Hindlimb muscle (tissue), 1 donor: Measurements from ENCODE around the gene MIER2. TPM values are rescaled to one million over a fixed set of nuclear protein-coding genes. Genes with fewer than 3 reads are reported as not detected.
"Not testable (repeated sequence)": the region's sequence is repeated elsewhere in the genome, so short reads cannot be mapped to it uniquely, and the experiment has no call there.

Experiments used
- DNase-seq: peaks from one replicate; pipeline ENCODE4 v3.0.0-alpha.2; 2013
- polyA plus RNA-seq: library from polyadenylated mRNA; unstranded; fragments of 120-200 nt; gene quantifications from one replicate; pipeline ENCODE4 v1.2.1, GENCODE V29; 2013; ENCODE audit not compliant: insufficient read length

Gene MIER2, protein sequence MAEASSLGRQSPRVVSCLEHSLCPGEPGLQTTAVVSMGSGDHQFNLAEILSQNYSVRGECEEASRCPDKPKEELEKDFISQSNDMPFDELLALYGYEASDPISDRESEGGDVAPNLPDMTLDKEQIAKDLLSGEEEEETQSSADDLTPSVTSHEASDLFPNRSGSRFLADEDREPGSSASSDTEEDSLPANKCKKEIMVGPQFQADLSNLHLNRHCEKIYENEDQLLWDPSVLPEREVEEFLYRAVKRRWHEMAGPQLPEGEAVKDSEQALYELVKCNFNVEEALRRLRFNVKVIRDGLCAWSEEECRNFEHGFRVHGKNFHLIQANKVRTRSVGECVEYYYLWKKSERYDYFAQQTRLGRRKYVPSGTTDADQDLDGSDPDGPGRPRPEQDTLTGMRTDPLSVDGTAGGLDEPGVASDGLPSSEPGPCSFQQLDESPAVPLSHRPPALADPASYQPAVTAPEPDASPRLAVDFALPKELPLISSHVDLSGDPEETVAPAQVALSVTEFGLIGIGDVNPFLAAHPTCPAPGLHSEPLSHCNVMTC
- 34.9 TPM for polyA plus RNA-seq

- DNase-seq: peak; percentile 82
Measured at GRCh38 chr19:344625-345319, at the start of gene MIER2. Gene MIER2 (minus strand): TSS chr19:344796. CDS start chr19:344782, 14 bp downstream.

DNA sequence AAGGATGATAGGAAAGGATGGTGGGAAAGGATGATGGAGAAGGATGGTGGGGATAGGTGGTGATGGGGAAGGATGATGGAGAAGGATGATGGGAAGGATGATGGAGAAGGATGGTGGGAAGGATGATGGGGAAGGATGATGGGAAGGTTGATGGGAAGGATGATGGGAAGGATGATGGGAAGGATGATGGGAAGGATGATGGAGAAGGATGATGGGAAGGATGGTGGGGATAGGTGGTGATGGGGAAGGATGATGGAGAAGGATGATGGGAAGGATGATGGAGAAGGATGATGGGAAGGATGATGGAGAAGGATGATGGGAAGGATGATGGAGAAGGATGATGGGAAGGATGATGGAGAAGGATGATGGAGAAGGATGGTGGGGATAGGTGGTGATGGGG, 49.0 kb upstream of the MIER2 start:
- DNase-seq: not testable (repeated sequence)

DNA sequence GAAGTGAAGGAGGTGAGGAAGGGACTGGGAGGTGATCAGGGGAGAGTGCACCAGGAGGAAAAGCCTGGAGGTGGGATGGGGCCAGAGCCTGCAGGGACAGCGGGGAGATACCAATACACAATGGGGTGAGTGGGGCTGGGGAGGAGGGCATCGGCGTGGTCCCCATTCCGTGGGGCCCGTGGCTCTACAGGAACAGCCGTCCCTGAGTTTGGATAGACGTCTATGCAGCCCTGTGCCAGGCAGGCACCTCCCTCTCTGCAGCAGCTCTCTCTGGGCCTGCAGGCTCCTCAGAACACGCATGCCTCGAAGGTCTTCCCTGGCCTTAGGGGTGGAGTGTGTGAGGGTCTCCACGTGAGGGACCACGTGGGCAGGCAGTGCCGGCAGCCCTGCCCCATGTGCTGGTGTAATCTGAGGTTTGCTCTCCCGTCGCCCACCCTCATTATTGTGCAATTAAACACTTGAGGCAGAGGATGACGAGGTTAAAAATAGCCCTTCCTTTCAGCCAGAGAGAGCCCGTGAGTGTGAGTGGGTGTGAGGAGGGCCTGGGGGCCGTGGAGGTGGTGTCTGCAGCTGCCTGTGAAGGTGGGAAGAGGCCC, 47.9 kb upstream of the MIER2 start:
- no peak for DNase-seq

DNA sequence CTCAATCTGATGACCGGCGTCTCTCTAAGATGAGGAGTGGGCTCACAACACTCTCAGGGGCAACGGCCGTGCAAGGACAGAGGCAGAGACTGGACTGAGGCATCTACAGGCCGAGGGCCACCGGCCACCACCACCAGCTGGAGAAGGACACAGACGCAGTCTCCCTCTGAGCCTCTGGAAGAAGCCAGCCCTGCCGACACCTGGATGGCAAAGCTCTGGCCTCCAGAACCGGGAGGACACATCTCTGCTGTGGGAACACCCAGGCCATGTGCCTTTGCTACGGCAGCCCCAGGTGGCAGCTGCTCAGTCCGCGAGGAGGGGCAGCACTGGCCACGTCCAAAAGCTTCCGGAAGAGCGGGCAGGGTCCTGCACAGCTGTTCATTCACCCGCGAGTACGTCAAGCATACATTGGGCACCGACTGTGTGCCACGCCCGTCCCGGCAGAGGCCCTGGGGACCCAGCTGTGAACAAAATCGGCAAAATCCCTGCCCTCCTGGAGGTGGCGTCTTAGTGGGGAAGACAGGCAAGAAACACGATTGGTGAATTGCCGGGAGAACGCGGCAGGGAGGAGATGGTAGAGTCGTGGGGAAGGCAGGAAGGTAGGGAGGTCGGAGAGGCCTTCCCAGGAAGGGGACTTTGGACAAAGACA, 47.3 kb upstream of the MIER2 start:
- no peak for DNase-seq

- DNase-seq: no peak
Measured at GRCh38 chr19:391207-391557, 46.6 kb upstream of the MIER2 start.

DNA sequence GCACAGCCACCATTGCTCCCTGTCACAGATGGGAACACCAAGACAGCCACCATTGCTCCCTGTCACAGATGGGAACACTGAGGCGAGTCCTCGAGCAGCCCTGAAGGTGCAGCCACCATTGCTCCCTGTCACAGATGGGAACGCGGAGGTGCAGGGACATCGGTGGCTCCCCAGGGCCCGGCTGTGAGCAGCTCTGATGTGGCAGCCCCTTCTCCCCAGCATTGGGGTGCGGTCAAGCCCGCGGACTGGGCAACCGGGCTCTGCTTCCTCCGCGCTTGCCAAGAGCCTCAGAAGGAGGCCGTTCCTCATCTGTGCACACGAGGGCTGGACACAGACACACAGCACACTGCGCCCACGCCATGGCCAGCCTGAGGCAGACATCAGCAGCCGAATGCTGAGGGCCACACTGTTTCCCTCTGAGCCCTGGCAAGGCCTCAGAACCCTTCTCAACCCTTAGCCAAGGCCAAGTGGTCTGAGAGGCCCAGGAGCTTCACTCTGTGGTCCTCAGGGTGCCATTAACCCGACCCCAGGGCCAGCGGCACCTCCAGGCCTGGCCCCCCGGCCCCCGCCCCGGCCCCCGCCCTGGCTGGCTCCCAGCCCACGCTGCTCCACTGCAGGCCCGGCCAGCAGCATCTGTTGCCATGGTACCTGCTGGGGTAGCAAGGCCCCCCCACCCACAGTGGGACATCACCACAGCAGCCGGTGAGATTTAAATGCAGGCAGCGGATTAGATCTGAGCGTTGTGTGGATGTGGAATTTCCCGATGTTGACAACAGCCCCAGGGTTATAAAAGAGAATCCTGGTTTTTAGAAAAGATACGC, 46.0 kb upstream of the MIER2 start:
- DNase-seq: no peak

- DNase-seq: no peak
Measured at GRCh38 chr19:389935-390289, 45.3 kb upstream of the MIER2 start.

GRCh38 chr19:389255-389934, 44.8 kb upstream of the MIER2 start:
- DNase-seq: no peak

GRCh38 chr19:388691-389090, 44.1 kb upstream of the MIER2 start:
- DNase-seq: no peak

DNA sequence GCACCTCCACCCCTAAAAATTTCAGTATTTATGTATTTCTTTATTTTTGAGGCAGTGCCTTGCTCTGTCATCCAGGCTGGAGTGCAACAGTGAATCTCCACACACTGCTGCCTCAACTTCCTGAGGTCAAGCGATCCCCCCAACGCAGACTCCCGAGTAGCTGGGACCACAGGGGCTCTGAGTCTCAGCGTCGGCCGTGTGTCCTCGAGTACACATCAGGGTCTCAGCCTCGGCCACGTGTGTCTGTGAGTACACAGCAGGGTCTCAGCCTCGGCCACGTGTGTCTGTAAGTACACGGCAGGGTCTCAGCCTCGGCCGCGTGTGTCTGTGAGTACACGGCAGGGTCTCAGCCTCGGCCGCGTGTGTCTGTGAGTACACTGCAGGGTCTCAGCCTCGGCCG, 43.2 kb upstream of the MIER2 start:
- no peak for DNase-seq

DNA sequence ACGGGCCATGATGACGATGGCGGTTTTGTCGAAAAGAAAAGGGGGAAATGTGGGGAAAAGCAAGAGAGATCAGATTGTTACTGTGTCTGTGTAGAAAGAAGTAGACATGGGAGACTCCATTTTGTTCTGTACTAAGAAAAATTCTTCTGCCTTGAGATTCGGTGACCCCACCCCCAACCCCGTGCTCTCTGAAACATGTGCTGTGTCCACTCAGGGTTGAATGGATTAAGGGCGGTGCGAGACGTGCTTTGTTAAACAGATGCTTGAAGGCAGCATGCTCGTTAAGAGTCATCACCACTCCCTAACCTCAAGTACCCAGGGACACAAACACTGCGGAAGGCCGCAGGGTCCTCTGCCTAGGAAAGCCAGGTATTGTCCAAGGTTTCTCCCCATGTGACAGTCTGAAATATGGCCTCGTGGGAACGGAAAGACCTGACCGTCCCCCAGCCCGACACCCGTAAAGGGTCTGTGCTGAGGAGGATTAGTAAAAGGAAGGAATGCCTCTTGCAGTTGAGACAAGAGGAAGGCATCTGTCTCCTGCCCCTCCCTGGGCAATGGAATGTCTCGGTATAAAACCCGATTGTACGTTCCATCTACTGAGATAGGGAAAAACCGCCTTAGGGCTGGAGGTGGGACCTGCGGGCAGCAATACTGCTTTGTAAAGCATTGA, 42.2 kb upstream of the MIER2 start:
- DNase-seq: not testable (repeated sequence)

DNA sequence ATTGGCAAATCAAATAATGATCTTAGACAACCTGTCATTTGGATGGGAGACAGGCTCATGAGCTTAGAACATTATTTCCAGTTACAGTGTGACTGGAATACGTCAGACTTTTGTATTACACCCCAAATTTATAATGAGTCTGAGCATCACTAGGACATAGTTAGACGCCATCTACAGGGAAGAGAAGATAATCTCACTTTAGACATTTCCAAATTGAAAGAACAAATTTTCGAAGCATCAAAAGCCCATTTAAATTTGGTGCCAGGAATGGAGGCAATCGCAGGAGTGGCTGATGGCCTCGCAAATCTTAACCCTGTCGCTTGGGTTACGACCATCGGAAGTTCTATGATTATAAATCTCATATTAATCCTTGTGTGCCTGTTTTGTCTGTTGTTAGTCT, 41.6 kb upstream of the MIER2 start:
- DNase-seq: not testable (repeated sequence)

DNA sequence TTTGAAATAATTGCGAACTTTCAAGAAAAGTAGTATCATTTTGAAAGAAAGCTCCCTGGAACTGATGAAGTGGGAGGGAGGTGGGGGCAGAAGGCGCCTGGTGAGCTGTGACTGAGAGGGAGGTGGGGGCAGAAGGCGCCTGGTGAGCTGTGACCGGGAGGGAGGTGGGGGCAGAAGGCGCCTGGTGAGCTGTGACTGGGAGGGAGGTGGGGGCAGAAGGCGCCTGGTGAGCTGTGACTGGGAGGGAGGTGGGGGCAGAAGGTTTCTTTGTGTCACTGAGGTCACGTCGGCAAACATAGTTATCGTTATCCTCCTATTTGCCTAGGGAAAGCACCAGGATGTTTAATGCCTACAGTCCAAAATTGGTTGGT, 40.2 kb upstream of the MIER2 start:
- DNase-seq: no peak

DNA sequence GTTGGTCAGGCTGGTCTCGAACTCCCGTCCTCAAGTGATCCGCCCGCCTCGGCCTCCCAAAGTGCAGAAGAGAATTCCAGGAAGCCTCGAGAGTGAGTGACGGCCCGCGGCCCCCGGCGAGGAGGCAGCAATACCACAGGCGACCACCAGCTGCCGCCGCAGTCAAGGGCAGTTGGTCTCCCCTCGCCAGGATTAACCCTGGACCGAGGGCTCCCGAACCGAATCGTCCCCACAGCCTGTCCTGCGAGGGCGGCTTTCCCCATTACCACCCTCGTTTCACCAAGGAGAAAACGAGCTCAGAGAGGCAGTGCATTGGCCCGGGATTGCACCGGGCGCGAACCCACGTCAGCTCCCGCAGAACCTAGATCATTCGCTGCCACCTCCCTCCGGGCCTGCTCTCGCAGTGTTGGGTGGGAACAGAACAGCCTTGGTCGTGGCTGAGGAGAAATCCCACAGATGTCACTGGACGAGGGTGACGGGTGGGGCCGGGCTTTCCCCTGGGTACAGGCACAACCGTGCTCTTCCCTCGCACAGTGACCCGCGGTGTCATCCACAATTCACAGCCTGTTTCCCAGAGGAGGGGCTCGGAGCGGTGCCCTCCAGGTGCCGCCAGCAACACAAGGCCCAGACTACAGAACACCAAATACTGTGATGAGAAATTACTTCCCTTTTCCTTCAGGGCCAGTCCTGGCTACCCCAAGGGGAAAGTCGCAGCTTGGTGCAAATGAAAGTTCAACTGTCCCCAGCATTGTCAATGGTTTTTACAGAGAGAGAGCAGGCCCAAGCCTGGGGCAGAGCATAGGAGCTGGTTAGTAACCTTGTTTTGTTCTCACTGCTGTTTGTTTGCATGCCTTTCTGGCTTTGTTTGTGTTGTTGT, 39.6 kb upstream of the MIER2 start:
- no peak for DNase-seq

DNA sequence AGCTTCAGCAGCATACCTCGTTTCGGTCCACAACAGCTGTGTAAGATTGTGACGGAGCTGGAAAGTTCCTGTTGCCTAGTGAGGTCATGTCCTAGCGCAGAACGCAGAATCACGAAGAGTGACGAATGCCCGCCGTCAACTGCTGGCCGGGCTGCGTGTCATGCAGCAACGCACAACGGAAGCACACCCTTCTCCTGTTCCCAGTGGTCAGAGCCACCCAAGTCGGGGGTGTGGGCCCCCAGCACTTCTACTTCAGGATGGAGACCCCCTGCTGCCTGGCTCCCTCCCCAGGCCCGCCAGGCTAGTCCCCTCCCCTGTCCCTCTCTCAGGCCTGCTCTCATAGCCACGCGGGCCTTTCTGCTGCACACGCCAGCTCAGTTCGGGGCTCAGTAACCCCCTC, 38.4 kb upstream of the MIER2 start:
- DNase-seq: no peak

- DNase-seq: not testable (repeated sequence)
Measured at GRCh38 chr19:382578-382977, 38.0 kb upstream of the MIER2 start.

- DNase-seq: not testable (repeated sequence)
Measured at GRCh38 chr19:381901-382300, 37.3 kb upstream of the MIER2 start.

DNA sequence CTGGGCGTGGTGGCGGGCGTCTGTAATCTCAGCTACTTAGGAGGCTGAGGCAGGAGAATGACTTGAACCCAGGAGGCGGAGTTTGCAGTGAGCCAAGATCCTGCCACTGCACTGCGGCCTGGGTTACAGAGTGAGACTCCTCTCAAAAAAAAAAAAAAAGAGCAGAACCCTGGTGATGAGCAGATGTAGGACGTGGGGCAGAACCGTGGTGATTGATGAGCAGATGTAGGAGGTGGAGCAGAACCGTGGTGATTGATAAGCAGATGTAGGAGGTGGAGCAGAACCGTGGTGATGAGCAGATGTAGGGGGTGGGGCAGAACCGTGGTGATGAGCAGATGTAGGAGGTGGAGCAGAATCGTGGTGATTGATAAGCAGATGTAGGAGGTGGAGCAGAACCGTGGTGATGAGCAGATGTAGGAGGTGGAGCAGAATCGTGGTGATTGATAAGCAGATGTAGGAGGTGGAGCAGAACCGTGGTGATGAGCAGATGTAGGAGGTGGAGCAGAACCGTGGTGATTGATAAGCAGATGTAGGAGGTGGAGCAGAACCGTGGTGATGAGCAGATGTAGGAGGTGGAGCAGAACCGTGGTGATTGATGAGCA, 36.1 kb upstream of the MIER2 start:
- DNase-seq: not testable (repeated sequence)

- DNase-seq: no peak
Measured at GRCh38 chr19:379796-380195, 35.2 kb upstream of the MIER2 start.
